Upper lobe of left lung (tissue), 4 donors: ENCODE results near the gene ANGEL2.

Experiments used
- CTCF ChIP-seq, 6 experiments: fragments of 450-650 bp in 4 of 6; fragments of 200-600 bp in 2 of 6; sonication (generic) in 2 of 6; IDR thresholded peaks; one replicate each; pipeline ENCODE4 v1.5.1; 2016 to 2019; ENCODE audit warnings: antibody characterized with exemption in 6 of 6
- POLR2A ChIP-seq, 4 donors: fragments of 450-650 bp; IDR thresholded peaks; one replicate each; pipeline ENCODE4 v1.5.1; 2016 to 2017; ENCODE audit warnings: antibody characterized with exemption in 4 of 4, mild to moderate bottlenecking in 2 of 4

- TF ChIP-seq POLR2A (IDR thresholded peaks at IDR 0.05) (no peak), CTCF (IDR thresholded peaks at IDR 0.05) (no peak)
Measured at GRCh38 chr1:212966616-212967015, 49.1 kb downstream of the ANGEL2 start.
